Erythroblast (primary cell): Measurements from ENCODE around the gene RSAD2.

Source experiments
- GATA1 ChIP-seq: IDR thresholded peaks from 2 replicates; pipeline ENCODE4 v1.6.1; 2011; ENCODE audit warnings: low read depth, mild to moderate bottlenecking, control low read depth, low read length, moderate library complexity
- POLR2A ChIP-seq: IDR thresholded peaks from 2 replicates; pipeline ENCODE4 v1.6.1; 2011; ENCODE audit warnings: mild to moderate bottlenecking, low read length

DNA sequence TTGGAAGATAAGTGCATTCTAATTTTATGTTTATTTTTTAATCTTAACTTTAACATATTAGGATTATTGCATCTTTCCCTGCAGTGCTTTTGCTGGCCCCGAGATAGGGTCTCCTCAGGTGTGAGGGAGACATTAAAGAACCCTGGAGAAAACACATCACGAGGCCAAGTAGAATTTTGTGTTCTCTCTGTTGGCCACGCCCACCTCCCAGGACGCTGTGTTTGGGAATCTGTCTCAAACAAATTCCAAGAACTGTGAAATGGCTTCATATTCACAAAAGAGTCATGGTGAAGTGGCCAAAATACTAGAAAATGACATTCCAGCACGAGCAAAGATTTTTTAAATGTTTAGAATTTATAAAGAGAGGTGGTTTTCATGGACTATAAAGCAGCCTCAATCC is 67.0 kb downstream of the RSAD2 start:
- no peak for TF ChIP-seq POLR2A
- no peak for TF ChIP-seq GATA1
